OCI-LY1 (cell line): ENCODE measurements around the gene LAMB3.

Experiments
- CTCF ChIP-seq: fragments of 200-600 bp; sonication (generic), shearing (Covaris generic); IDR thresholded peaks from 2 replicates; pipeline ENCODE4 v1.5.1; 2017; ENCODE audit warnings: mild to moderate bottlenecking, antibody characterized with exemption, low read length, moderate library complexity, mixed read lengths
- EZH2 ChIP-seq: fragments of 200-600 bp; sonication (generic), shearing (Covaris generic); IDR thresholded peaks from 2 replicates; pipeline ENCODE4 v1.8.0; 2017; ENCODE audit warnings: borderline replicate concordance, mixed run types, mild to moderate bottlenecking, antibody characterized with exemption, low read length, moderate library complexity, mixed read lengths

DNA sequence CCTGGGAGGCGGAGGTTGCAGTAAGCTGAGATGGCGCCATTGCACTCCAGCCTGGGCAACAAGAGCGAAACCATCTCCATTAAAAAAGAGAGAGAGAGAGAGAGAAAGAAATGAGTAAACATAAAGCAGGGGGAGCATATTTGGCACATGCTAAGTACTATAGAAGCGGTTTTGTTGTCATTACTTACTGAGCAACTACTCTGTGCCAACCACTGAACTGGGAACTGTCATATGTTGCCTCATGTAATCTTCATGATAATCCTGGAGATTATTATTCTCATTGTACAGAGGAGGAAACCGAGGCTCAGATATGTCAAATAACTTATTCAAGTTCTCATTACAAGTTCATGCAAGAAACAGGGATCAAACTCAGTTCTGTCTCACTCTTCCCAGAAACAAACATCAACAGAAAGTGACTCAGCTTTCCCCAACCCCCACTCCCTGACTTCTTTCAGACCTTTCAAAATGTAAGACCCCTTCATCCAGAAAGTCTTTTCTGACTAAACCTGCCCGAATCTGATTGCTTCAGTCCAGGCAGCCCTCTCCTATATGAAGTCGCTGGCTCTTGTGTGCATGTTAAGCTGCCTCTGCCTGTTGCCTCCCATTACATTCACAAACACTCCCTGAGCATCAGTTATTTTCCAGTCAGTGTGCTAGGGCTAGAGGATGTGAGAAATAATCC lies 23.5 kb downstream of the LAMB3 start:
- no peak for TF ChIP-seq EZH2
- no peak for TF ChIP-seq CTCF
